HEK293 (cell line): ENCODE data around the gene LRRC75A.

Experiments
- BCL11B ChIP-seq: fragments of 450-650 bp; formaldehyde crosslinking; IDR thresholded peaks from 2 replicates; pipeline ENCODE4 v1.5.1; 2016; ENCODE audit warnings: low read depth, missing biosample characterization, missing genetic modification characterization
- GFI1B ChIP-seq: fragments of 450-650 bp; formaldehyde crosslinking; IDR thresholded peaks from 2 replicates; pipeline ENCODE4 v1.5.1; 2016; ENCODE audit warnings: missing biosample characterization, missing genetic modification characterization
- GLIS1 ChIP-seq: fragments of 450-650 bp; formaldehyde crosslinking; IDR thresholded peaks from 2 replicates; pipeline ENCODE4 v1.5.1; 2016; ENCODE audit warnings: missing biosample characterization, missing genetic modification characterization
- HOXD13 ChIP-seq: sonication (generic); formaldehyde crosslinking; IDR thresholded peaks from 2 replicates; pipeline ENCODE4 v1.8.0; 2022; ENCODE audit warnings: missing genetic modification reagents, borderline replicate concordance
- KLF16 ChIP-seq: fragments of 450-650 bp; formaldehyde crosslinking; IDR thresholded peaks from 2 replicates; pipeline ENCODE4 v1.5.1; 2017; ENCODE audit warnings: missing biosample characterization, missing genetic modification characterization
- REPIN1 ChIP-seq: fragments of 450-650 bp; formaldehyde crosslinking; IDR thresholded peaks from 2 replicates; pipeline ENCODE4 v1.5.1; 2017; ENCODE audit warnings: missing biosample characterization, missing genetic modification characterization, low read depth
- SCRT2 ChIP-seq: fragments of 450-650 bp; formaldehyde crosslinking; IDR thresholded peaks from 2 replicates; pipeline ENCODE4 v1.5.1; 2016; ENCODE audit warnings: missing biosample characterization, missing genetic modification characterization
- ZBTB20 ChIP-seq: fragments of 450-650 bp; formaldehyde crosslinking; IDR thresholded peaks from 2 replicates; pipeline ENCODE4 v1.5.1; 2016; ENCODE audit warnings: missing biosample characterization, missing genetic modification characterization
- ZBTB7A ChIP-seq: fragments of 450-650 bp; formaldehyde crosslinking; IDR thresholded peaks from 2 replicates; pipeline ENCODE4 v1.5.1; 2016; ENCODE audit warnings: low read depth, missing biosample characterization, missing genetic modification characterization
- ZNF146 ChIP-seq: fragments of 450-650 bp; formaldehyde crosslinking; IDR thresholded peaks from 2 replicates; pipeline ENCODE4 v1.5.1; 2016; ENCODE audit warnings: missing biosample characterization, missing genetic modification characterization
- ZNF155 ChIP-seq: fragments of 450-650 bp; formaldehyde crosslinking; IDR thresholded peaks from 2 replicates; pipeline ENCODE4 v1.5.1; 2016; ENCODE audit warnings: missing biosample characterization, missing genetic modification characterization
- ZNF19 ChIP-seq: fragments of 450-650 bp; formaldehyde crosslinking; IDR thresholded peaks from 2 replicates; pipeline ENCODE4; 2016; ENCODE audit warnings: missing biosample characterization, missing genetic modification characterization, low read depth
- ZNF311 ChIP-seq: fragments of 450-650 bp; formaldehyde crosslinking; IDR thresholded peaks from 2 replicates; pipeline ENCODE4 v1.5.1; 2017; ENCODE audit warnings: missing biosample characterization, missing genetic modification characterization, borderline replicate concordance
- ZNF585B ChIP-seq: fragments of 450-650 bp; formaldehyde crosslinking; IDR thresholded peaks from 2 replicates; pipeline ENCODE4 v1.5.1; 2016; ENCODE audit warnings: missing biosample characterization, missing genetic modification characterization
- ZNF621 ChIP-seq: fragments of 450-650 bp; formaldehyde crosslinking; IDR thresholded peaks from 2 replicates; pipeline ENCODE4 v1.5.1; 2017; ENCODE audit warnings: missing biosample characterization, missing genetic modification characterization
- ZNF623 ChIP-seq: fragments of 450-650 bp; formaldehyde crosslinking; IDR thresholded peaks from 2 replicates; pipeline ENCODE4 v1.5.1; 2016; ENCODE audit warnings: missing biosample characterization, missing genetic modification characterization
- ZNF76 ChIP-seq: fragments of 450-650 bp; formaldehyde crosslinking; IDR thresholded peaks from 2 replicates; pipeline ENCODE4; 2016; ENCODE audit warnings: low read depth, missing biosample characterization, missing genetic modification characterization, borderline replicate concordance
- ZNF830 ChIP-seq: fragments of 450-650 bp; IDR thresholded peaks from 2 replicates; pipeline ENCODE4 v1.5.0; 2018; ENCODE audit warnings: missing biosample characterization, missing genetic modification characterization, low read depth, mild to moderate bottlenecking, moderate library complexity
- TF ChIP-seq, protein P1 (sequence below): fragments of 450-650 bp; formaldehyde crosslinking; IDR thresholded peaks from 2 replicates; pipeline ENCODE4 v1.5.1; 2016; ENCODE audit warnings: missing biosample characterization, missing genetic modification characterization
- TF ChIP-seq, protein P2 (sequence below): fragments of 450-650 bp; formaldehyde crosslinking; IDR thresholded peaks from 2 replicates; pipeline ENCODE4 v1.5.1; 2016; ENCODE audit warnings: missing biosample characterization, missing genetic modification characterization
- TF ChIP-seq, protein P3 (sequence below): fragments of 450-650 bp; formaldehyde crosslinking; IDR thresholded peaks from 2 replicates; pipeline ENCODE4 v1.5.1; 2016; ENCODE audit warnings: missing biosample characterization, missing genetic modification characterization
- TF ChIP-seq, protein P4 (sequence below): fragments of 450-650 bp; IDR thresholded peaks from 2 replicates; pipeline ENCODE4 v1.5.1; 2018; ENCODE audit warnings: missing biosample characterization, mild to moderate bottlenecking, missing genetic modification characterization
- TF ChIP-seq, protein P5 (sequence below): IDR thresholded peaks from 2 replicates; pipeline ENCODE4 v1.6.1; 2011; ENCODE audit warnings: mild to moderate bottlenecking, low read depth, low read length, borderline replicate concordance

The LRRC75A gene

DNA sequence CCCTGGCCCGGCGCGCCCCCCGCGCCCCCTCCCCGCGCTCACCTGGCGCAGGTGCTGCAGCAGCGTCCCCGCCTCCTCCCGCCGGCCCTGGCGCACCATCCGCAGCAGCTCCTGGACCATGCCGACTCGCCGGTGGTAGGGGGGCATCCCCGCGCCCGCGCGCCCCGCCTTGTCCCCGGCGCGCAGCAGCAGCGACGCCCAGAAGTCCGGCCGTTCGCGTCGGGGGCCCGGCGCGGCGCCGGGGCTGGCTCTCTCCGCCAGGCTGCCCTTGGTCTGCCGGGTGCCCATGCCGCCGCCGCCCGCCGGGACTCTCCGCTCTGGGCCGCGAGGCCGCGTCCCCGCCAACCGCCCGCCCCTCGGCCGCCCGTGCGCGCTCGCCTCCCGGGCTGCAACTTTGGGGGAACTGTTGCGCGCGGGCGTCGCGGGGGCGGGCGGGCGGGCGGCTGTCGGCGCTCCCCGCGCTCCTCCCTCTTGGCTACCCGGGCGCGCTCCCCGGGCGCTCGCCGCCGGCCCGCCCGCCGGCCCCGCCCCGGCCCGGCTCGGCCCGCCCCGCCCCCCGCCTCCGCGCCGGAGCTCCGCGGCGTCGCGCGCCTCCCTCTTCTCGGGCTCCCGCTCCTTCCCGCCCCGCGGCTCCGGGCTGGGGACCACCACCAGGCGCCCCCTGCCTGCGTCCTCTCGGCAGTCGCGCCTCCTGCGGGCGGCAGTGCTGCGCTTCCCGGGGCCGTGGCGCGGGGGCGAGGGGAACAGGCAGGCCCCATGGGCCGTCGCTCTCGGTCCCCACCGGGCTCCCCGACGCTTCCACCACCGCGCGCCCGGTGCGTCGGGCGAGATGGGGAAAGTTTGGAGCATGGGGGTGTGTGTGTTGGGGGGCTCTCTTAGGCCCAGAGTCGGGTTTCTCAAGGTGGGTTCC, at the start of gene LRRC75A (continued):
- TF ChIP-seq, protein P1, sequence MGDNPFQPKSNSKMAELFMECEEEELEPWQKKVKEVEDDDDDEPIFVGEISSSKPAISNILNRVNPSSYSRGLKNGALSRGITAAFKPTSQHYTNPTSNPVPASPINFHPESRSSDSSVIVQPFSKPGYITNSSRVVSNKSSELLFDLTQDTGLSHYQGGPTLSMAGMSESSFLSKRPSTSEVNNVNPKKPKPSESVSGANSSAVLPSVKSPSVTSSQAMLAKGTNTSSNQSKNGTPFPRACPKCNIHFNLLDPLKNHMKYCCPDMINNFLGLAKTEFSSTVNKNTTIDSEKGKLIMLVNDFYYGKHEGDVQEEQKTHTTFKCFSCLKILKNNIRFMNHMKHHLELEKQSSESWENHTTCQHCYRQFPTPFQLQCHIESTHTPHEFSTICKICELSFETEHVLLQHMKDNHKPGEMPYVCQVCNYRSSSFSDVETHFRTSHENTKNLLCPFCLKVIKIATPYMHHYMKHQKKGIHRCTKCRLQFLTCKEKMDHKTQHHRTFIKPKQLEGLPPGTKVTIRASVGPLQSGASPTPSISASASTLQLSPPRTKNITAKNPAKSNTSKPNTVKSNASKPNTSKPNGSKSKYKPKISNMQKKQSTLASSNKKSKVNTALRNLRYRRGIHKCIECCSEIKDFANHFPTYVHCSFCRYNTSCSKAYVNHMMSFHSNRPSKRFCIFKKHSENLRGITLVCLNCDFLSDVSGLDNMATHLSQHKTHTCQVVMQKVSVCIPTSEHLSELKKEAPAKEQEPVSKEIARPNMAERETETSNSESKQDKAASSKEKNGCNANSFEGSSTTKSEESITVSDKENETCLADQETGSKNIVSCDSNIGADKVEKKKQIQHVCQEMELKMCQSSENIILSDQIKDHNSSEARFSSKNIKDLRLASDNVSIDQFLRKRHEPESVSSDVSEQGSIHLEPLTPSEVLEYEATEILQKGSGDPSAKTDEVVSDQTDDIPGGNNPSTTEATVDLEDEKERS (tag by site-specific recombination): no peak
- TF ChIP-seq ZNF830 (tag by site-specific recombination): no peak
- TF ChIP-seq ZBTB7A: no peak
- no peak for TF ChIP-seq BCL11B
- TF ChIP-seq KLF16: no peak
- TF ChIP-seq, protein P2, sequence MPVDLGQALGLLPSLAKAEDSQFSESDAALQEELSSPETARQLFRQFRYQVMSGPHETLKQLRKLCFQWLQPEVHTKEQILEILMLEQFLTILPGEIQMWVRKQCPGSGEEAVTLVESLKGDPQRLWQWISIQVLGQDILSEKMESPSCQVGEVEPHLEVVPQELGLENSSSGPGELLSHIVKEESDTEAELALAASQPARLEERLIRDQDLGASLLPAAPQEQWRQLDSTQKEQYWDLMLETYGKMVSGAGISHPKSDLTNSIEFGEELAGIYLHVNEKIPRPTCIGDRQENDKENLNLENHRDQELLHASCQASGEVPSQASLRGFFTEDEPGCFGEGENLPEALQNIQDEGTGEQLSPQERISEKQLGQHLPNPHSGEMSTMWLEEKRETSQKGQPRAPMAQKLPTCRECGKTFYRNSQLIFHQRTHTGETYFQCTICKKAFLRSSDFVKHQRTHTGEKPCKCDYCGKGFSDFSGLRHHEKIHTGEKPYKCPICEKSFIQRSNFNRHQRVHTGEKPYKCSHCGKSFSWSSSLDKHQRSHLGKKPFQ (tag by site-specific recombination): no peak
- no peak for TF ChIP-seq ZNF311 (tag by site-specific recombination)
- TF ChIP-seq HOXD13 (CRISPR knock-in tag): no peak
- no peak for TF ChIP-seq ZNF19
- TF ChIP-seq GFI1B (tag by site-specific recombination): no peak
- TF ChIP-seq, protein P3, sequence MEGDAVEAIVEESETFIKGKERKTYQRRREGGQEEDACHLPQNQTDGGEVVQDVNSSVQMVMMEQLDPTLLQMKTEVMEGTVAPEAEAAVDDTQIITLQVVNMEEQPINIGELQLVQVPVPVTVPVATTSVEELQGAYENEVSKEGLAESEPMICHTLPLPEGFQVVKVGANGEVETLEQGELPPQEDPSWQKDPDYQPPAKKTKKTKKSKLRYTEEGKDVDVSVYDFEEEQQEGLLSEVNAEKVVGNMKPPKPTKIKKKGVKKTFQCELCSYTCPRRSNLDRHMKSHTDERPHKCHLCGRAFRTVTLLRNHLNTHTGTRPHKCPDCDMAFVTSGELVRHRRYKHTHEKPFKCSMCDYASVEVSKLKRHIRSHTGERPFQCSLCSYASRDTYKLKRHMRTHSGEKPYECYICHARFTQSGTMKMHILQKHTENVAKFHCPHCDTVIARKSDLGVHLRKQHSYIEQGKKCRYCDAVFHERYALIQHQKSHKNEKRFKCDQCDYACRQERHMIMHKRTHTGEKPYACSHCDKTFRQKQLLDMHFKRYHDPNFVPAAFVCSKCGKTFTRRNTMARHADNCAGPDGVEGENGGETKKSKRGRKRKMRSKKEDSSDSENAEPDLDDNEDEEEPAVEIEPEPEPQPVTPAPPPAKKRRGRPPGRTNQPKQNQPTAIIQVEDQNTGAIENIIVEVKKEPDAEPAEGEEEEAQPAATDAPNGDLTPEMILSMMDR (tag by site-specific recombination): 0 out of 2 replicates have a peak, but pooled peaks have one; percentile 22
- no peak for TF ChIP-seq ZBTB20 (tag by site-specific recombination)
- TF ChIP-seq REPIN1 (tag by site-specific recombination): no peak
- no peak for TF ChIP-seq ZNF585B (tag by site-specific recombination)
- no peak for TF ChIP-seq ZNF621 (tag by site-specific recombination)
- TF ChIP-seq ZNF155: no peak
- peak; percentile 76 for TF ChIP-seq GLIS1
- no peak for TF ChIP-seq ZNF76 (tag by site-specific recombination)
- TF ChIP-seq, protein P4, sequence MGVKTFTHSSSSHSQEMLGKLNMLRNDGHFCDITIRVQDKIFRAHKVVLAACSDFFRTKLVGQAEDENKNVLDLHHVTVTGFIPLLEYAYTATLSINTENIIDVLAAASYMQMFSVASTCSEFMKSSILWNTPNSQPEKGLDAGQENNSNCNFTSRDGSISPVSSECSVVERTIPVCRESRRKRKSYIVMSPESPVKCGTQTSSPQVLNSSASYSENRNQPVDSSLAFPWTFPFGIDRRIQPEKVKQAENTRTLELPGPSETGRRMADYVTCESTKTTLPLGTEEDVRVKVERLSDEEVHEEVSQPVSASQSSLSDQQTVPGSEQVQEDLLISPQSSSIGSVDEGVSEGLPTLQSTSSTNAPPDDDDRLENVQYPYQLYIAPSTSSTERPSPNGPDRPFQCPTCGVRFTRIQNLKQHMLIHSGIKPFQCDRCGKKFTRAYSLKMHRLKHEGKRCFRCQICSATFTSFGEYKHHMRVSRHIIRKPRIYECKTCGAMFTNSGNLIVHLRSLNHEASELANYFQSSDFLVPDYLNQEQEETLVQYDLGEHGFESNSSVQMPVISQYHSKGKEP (tag by site-specific recombination): no peak
- TF ChIP-seq, protein P5, sequence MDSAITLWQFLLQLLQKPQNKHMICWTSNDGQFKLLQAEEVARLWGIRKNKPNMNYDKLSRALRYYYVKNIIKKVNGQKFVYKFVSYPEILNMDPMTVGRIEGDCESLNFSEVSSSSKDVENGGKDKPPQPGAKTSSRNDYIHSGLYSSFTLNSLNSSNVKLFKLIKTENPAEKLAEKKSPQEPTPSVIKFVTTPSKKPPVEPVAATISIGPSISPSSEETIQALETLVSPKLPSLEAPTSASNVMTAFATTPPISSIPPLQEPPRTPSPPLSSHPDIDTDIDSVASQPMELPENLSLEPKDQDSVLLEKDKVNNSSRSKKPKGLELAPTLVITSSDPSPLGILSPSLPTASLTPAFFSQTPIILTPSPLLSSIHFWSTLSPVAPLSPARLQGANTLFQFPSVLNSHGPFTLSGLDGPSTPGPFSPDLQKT: no peak
- TF ChIP-seq ZNF146 (tag by site-specific recombination): no peak
- no peak for TF ChIP-seq ZNF623
- TF ChIP-seq SCRT2 (tag by site-specific recombination): no peak
